A549 (cell line): ENCODE data around the gene ARFRP1.

Source experiments
- BHLHE40 ChIP-seq: IDR thresholded peaks from 2 replicates; pipeline ENCODE4 v1.6.1; 2012; ENCODE audit warnings: low read depth, low read length, inconsistent platforms
- EP300 ChIP-seq, 2 experiments: fragments of >200 bp; sonication (Bioruptor Twin); formaldehyde crosslinking; IDR thresholded peaks; 2 replicates in 1 of 2; 3 replicates in 1 of 2; pipeline ENCODE4 v1.6.1; 2016 to 2017
- KDM5A ChIP-seq: fragments of 200-600 bp; sonication (generic); IDR thresholded peaks from 2 replicates; pipeline ENCODE4 v1.6.1; 2016; ENCODE audit warnings: antibody characterized with exemption, mild to moderate bottlenecking
- MAX ChIP-seq: IDR thresholded peaks from 2 replicates; pipeline ENCODE4 v1.6.1; 2012
- NR3C1 ChIP-seq: fragments of >200 bp; sonication (Bioruptor Twin); formaldehyde crosslinking; IDR thresholded peaks from 3 replicates; pipeline ENCODE4 v1.6.1; 2017
- SMC3 ChIP-seq: fragments of >200 bp; sonication (Bioruptor Twin); formaldehyde crosslinking; IDR thresholded peaks from 3 replicates; pipeline ENCODE4 v1.6.1; 2018; ENCODE audit warnings: inconsistent platforms
- TF ChIP-seq, protein P1 (sequence below): fragments of >200 bp; sonication (Bioruptor Twin); formaldehyde crosslinking; IDR thresholded peaks from 3 replicates; pipeline ENCODE4 v1.5.1; 2016

GRCh38 chr20:63678071-63678470 lies 29.7 kb downstream of the ARFRP1 start:
- TF ChIP-seq EP300 (IDR thresholded peaks at IDR 0.05) (no peak), MAX (no peak), SMC3 (no peak), BHLHE40 (no peak), KDM5A (no peak), NR3C1 (no peak)
- TF ChIP-seq, protein P1, sequence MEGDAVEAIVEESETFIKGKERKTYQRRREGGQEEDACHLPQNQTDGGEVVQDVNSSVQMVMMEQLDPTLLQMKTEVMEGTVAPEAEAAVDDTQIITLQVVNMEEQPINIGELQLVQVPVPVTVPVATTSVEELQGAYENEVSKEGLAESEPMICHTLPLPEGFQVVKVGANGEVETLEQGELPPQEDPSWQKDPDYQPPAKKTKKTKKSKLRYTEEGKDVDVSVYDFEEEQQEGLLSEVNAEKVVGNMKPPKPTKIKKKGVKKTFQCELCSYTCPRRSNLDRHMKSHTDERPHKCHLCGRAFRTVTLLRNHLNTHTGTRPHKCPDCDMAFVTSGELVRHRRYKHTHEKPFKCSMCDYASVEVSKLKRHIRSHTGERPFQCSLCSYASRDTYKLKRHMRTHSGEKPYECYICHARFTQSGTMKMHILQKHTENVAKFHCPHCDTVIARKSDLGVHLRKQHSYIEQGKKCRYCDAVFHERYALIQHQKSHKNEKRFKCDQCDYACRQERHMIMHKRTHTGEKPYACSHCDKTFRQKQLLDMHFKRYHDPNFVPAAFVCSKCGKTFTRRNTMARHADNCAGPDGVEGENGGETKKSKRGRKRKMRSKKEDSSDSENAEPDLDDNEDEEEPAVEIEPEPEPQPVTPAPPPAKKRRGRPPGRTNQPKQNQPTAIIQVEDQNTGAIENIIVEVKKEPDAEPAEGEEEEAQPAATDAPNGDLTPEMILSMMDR, result no peak
